ENCODE measurements around the gene ZC3H18.

ZC3H18 gene

DNA sequence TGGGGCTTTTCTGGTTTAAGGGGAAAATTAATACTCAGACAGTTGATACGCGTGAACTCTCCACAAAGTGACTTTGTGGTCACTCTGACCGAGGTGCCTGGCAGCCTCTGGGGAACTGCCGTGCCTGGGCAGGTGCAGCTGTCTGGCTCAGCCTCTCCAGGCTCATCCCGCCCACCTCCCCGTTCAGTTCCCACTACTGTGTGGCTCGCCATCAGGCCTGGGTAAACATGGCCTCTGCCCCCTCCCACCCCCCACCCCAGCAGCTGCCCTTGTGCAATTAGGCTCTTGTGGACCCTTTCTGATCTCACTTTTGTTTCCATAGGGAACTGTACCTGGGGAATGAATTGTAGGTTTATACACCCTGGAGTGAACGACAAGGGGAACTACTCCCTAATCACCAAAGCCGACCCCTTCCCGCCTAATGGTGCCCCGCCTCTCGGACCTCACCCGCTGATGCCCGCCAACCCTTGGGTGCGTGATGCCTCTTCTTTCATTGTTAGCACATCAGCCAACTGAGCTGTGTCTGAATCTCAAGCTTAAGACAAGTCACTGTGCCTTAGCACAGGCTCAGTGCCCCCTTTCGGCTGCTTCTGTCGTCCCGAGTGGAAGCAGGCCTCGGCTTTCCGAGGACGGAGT, 27.8 kb downstream of the ZC3H18 start:
- no peak for DNase-seq
- TF ChIP-seq, protein P1, sequence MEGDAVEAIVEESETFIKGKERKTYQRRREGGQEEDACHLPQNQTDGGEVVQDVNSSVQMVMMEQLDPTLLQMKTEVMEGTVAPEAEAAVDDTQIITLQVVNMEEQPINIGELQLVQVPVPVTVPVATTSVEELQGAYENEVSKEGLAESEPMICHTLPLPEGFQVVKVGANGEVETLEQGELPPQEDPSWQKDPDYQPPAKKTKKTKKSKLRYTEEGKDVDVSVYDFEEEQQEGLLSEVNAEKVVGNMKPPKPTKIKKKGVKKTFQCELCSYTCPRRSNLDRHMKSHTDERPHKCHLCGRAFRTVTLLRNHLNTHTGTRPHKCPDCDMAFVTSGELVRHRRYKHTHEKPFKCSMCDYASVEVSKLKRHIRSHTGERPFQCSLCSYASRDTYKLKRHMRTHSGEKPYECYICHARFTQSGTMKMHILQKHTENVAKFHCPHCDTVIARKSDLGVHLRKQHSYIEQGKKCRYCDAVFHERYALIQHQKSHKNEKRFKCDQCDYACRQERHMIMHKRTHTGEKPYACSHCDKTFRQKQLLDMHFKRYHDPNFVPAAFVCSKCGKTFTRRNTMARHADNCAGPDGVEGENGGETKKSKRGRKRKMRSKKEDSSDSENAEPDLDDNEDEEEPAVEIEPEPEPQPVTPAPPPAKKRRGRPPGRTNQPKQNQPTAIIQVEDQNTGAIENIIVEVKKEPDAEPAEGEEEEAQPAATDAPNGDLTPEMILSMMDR (IDR thresholded peaks at IDR 0.05; ENCODE audit: low read depth, low read length), result no peak
- Histone ChIP-seq H3K4me3 (ENCODE audit: low read depth, low read length) (no peak overlapping the region), H3K4me1 (no peaks in the 10 kb centered on the region), H3K36me3 (peaks cover 46% of the 10 kb centered on the region), H3K27me3 (no peaks in the 10 kb centered on the region), H3K9me3 (no peaks in the 10 kb centered on the region)

DNA sequence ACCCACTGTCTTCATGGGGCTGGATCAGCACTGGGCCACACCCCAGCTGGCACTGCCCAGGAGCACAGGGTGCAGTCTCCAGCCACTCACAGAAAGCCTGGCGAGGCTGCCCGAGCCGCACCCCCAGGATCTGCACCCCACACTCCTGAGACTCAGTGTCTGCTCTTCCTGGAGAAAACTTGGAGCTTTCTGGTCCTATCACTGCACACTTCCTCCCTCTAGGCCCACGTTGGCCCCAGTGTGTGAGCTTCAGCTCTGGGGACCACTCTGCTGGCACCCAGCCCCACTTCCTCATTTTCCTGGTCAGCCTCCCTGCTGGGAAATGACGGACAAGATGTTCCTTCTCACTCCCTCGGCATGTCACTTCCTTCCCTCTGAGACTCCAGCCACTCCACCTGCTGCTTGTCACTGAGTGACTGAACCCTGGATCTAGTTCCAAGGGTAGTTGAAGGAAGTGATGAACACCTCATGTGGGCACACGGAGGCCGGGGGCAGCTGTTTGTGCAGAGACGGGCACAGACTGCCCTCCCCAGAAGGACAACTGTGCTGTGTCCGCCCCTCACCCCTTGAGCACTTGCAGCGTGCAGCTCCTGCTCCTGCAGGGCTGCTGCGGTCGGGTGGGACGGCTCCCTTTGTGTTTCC, 29.0 kb downstream of the ZC3H18 start:
- H3K9me3 ChIP-seq, result no peaks in the 10 kb centered on the region
- TF ChIP-seq, protein P1 (IDR thresholded peaks at IDR 0.05; ENCODE audit: low read depth, low read length), result no peak
- H3K36me3 ChIP-seq, result peaks cover 44% of the 10 kb centered on the region
- no peaks in the 10 kb centered on the region for H3K4me1 ChIP-seq
- no peak for DNase-seq
- H3K4me3 ChIP-seq (ENCODE audit: low read depth, low read length), result no peak overlapping the region
- no peaks in the 10 kb centered on the region for H3K27me3 ChIP-seq

DNA sequence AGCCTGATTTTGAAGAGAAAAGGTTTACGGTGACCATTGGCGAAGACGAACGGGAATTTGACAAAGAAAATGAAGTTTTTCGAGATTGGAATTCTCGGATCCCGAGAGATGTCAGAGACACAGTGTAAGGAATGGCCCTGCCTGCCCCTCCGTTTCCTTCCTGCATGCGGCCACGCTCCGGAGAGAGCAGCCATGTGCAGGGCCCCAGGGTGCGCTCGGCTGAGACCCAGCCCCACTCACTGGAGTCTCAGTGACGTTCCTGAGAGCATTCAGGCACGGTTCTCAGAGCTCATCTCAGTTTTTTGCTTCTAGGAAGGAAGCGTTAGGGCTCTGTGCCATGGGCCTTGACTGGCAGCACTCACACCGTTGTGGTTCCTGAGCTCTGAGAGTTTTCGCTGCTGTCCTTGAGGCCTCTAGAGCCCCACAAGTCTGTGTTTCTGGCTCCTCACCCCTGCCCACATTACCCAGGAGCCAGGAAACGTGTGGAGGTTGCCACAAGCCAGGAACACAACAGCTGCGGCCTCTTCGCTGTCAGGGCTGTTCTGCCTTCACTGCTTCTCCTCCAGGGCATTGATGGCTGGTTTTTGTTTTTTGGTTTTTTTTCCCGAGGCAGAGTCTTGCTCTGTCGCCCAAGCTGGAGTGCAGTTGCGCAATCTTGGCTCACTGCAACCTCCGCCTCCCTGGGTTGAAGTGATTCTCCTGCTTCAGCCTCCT, 29.8 kb downstream of the ZC3H18 start:
- H3K4me1 ChIP-seq, result no peaks in the 10 kb centered on the region
- H3K4me3 ChIP-seq (ENCODE audit: low read depth, low read length), result no peak overlapping the region
- TF ChIP-seq, protein P1 (IDR thresholded peaks at IDR 0.05; ENCODE audit: low read depth, low read length), result no peak
- H3K9me3 ChIP-seq, result no peaks in the 10 kb centered on the region
- no peak for DNase-seq
- no peaks in the 10 kb centered on the region for H3K27me3 ChIP-seq
- peaks cover 49% of the 10 kb centered on the region for H3K36me3 ChIP-seq

DNA sequence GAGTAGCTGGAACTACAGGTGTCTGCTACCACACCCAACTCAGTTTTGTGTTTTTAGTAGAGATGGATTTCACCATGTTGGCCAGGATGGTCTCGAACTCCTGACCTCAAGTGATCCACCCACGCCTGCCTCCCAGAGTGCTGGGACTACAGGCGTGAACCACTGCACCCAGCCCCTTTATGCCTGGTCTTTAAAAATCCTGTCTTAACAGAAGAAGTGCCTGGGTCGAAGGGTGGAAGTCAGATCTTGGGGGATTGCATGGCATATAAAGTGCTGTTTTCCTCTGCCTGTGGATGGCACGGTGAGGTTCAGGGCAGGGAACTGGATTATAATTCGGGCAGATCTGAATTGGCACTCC, 30.3 kb downstream of the ZC3H18 start:
- H3K9me3 ChIP-seq, result no peaks in the 10 kb centered on the region
- DNase-seq, result no peak
- no peaks in the 10 kb centered on the region for H3K27me3 ChIP-seq
- no peaks in the 10 kb centered on the region for H3K4me1 ChIP-seq
- TF ChIP-seq, protein P1 (IDR thresholded peaks at IDR 0.05; ENCODE audit: low read depth, low read length), result no peak
- H3K36me3 ChIP-seq, result peaks cover 53% of the 10 kb centered on the region
- no peak overlapping the region for H3K4me3 ChIP-seq (ENCODE audit: low read depth, low read length)

DNA sequence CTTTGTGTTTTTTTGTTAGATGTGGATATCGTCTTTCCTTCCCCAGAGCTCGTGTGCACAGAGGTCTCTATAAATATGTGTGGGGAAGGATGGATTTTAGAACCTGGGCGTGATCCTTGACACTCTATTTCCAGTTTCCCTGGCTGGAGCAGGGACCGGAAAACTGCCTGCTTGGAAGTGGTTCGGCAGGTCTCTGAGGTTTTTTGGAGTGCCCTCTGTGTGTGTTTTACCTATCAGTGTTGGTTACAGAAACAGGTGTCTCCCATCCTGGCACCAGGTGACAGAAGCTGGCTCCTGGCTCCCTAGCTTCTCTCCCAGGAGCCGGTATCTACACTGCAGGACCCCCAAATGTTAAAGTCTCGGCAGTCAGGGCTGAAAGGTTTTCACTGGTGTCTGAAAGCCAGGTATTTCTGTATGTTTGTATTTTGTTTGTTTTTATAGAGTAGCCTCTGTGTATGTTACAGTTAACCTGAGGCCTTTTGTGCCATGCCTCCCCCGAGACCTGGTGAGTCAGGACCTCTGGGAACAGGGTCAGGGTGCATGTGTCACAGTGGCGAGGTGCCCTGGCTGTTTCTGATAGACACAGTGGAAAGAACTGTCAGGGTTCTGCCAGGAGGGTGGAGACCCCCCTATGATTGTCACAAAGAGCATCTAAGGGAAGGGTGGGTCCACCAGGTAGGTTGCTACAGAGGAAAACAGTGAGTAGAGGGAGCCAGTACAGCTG, 31.3 kb downstream of the ZC3H18 start:
- Histone ChIP-seq H3K4me1 (no peaks in the 10 kb centered on the region), H3K9me3 (no peaks in the 10 kb centered on the region), H3K36me3 (peaks cover 63% of the 10 kb centered on the region), H3K27me3 (no peaks in the 10 kb centered on the region), H3K4me3 (ENCODE audit: low read depth, low read length) (no peak overlapping the region)
- no peak for DNase-seq
- TF ChIP-seq, protein P1 (IDR thresholded peaks at IDR 0.05; ENCODE audit: low read depth, low read length), result no peak
